BE2C (cell line): ENCODE measurements around the gene ADAMTS2.
A peak's percentile ranks its signal among the peaks of the same experiment; 100 is the strongest.

ENCODE experiments used
- DNase-seq: peaks from one replicate; pipeline ENCODE4 v3.0.0-alpha.2; 2020
- H3K27me3 ChIP-seq: fragments of 250-450 bp; sonication (Bioruptor Pico); 2 replicates; pipeline ENCODE4 v1.5.1; 2020; ENCODE audit warnings: mild to moderate bottlenecking
- H3K36me3 ChIP-seq: fragments of 250-450 bp; sonication (Bioruptor Pico); 2 replicates; pipeline ENCODE4 v1.5.1; 2020; ENCODE audit warnings: mild to moderate bottlenecking
- H3K4me1 ChIP-seq: fragments of 250-450 bp; sonication (Bioruptor Pico); 2 replicates; pipeline ENCODE4 v1.5.1; 2020
- H3K4me3 ChIP-seq: 2 replicates; pipeline ENCODE4 v1.5.1; 2011; ENCODE audit warnings: low read depth, low read length
- H3K9me3 ChIP-seq: fragments of 250-450 bp; sonication (Bioruptor Pico); 2 replicates; pipeline ENCODE4 v1.5.1; 2020
- TF ChIP-seq, protein P1 (sequence below): IDR thresholded peaks from 2 replicates; pipeline ENCODE4 v1.5.1; 2012; ENCODE audit warnings: mild to moderate bottlenecking, low read depth, low read length

ADAMTS2 gene

DNA sequence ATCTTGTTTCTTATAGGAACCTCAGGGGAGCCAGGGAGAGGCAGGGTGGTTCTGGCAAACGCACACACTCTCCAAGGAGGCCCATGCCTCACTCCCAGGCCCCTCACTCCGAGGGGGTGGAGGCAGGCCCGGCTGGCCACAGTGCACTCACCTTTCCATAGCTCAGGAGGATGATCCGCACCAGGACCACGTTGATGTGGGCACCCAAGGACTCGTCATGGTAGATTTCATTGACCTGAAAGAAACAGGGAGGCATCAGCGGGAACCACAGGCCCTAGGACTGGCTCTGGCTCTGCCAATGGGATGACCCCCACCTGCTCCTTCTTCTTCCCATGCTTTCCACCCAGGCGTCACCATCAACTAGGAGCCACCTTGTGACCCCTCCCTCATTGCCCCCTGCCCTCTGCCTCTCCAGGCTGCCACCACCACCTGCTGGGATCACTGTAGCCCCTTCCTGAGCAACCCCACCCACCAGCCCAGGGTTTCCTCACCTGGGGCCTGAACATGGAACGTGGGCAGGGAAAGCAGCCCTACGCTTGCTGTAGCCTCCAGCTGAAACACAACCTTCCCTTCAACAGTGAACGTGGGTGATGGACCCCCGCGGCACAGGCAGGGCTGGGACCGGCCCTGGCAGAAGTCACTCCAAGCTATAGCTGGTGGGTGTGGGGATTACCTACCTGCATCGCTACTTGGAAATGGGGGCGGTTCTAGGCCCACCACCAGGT lies 164.2 kb downstream of the ADAMTS2 start:
- no peaks in the 10 kb centered on the region for H3K4me1 ChIP-seq
- no peaks in the 10 kb centered on the region for H3K36me3 ChIP-seq
- TF ChIP-seq, protein P1, sequence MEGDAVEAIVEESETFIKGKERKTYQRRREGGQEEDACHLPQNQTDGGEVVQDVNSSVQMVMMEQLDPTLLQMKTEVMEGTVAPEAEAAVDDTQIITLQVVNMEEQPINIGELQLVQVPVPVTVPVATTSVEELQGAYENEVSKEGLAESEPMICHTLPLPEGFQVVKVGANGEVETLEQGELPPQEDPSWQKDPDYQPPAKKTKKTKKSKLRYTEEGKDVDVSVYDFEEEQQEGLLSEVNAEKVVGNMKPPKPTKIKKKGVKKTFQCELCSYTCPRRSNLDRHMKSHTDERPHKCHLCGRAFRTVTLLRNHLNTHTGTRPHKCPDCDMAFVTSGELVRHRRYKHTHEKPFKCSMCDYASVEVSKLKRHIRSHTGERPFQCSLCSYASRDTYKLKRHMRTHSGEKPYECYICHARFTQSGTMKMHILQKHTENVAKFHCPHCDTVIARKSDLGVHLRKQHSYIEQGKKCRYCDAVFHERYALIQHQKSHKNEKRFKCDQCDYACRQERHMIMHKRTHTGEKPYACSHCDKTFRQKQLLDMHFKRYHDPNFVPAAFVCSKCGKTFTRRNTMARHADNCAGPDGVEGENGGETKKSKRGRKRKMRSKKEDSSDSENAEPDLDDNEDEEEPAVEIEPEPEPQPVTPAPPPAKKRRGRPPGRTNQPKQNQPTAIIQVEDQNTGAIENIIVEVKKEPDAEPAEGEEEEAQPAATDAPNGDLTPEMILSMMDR: no peak
- no peak for DNase-seq
- no peaks in the 10 kb centered on the region for H3K27me3 ChIP-seq
- no peak overlapping the region for H3K4me3 ChIP-seq
- H3K9me3 ChIP-seq: no peaks in the 10 kb centered on the region

DNA sequence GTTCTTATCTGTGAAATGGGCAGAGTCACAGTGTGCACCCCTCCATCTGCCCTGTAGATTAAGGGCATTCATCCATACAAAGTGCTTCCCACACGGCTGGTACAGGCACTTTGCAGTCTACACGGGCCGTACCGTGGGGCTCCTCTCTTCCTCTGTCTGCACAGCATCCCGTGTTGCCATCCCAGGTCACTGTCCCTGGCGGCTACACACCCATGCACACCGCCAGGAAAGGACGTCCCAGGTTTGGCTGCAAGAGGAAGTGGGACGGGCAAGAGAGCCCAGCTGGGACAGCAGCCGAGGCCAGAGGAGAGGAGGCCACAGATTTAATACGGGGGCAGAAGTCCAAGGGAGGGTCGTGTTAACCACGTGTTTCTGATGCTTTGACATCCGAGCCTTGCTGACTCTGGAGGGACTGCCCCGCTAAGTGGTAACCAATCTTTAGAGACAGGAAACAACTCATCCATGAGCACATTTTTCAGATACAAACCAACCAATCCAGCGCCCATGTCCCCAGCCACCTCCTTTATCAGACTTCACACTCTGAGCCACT lies 165.1 kb downstream of the ADAMTS2 start:
- TF ChIP-seq, protein P1: no peak
- Histone ChIP-seq H3K9me3 (no peaks in the 10 kb centered on the region), H3K27me3 (no peaks in the 10 kb centered on the region), H3K36me3 (no peaks in the 10 kb centered on the region), H3K4me3 (no peak overlapping the region), H3K4me1 (no peaks in the 10 kb centered on the region)
- no peak for DNase-seq

DNA sequence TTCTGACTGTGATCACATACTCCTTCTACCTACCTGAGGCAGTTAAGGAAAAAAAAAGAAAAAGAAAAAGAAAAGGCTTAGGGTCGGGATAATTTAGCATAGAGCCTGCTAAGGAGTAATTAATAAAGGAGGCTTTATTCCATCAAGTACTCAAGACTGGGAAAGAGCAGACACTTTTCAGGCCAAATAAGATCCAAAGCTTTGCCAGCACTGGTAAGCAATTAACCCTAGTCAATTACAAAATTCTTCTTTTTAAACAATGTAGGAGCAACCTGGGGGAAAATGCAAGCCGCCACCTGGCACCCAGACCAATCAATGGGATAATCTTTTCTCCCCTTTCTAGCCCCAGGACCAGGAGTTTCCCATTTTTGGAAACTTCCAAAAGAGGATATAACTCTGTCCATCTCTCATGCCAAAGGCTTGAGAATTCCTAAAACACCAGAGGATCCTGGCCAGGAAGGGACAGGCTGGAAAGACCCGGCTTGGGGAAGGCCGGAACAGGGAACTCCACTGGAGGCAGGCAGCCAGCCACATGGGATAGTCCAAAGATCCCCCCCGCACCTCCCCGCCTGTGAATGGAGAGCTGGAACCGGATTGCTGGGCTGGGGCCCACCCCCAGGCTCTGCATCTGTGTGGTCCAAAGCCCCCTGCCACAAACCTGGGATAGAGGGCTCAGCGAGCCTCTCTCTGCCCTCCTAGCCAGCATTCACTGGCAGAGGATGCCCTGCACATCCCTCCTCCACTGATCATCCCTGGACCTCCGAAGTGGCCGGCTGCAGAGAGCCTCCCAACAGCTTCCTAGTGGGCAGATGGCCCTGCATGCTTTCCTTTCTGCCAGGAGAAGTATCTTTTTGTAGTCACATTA lies 167.3 kb downstream of the ADAMTS2 start:
- TF ChIP-seq, protein P1: no peak
- DNase-seq: peak; percentile 4
- Histone ChIP-seq H3K4me1 (no peaks in the 10 kb centered on the region), H3K36me3 (no peaks in the 10 kb centered on the region), H3K27me3 (no peaks in the 10 kb centered on the region), H3K9me3 (no peaks in the 10 kb centered on the region), H3K4me3 (no peak overlapping the region)

DNA sequence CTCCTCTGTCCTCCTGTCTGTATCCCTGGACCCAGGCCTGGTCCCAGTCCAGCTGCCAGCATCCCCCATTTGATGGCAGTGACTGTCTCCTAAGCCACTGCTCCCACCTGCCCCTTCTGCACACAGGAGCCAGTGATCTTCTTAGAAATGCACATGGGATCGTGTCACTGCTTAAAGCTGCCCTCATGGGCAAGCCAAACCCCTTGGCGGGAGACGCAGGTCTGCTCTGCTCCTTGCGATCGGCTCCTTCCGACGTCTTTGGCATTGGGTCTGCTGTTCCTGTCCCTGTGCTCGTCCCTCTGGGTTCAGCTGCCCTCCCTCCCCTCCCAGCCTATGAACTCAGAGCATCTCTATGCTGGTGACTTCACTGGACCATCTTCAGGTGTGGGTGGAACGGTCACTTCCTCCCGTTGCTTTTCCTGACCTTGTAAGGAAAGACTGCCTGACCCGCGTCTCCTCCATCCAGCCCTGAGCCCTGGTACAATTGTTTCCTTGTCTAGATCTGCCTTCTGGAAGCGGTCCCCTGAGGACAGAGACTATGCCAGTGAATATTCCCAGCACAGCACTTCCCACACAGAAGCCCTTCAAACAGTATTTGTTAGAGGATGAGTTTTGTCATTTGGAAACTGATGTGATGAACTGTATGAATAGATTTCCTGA lies 168.6 kb downstream of the ADAMTS2 start:
- no peaks in the 10 kb centered on the region for H3K27me3 ChIP-seq
- no peak for DNase-seq
- no peaks in the 10 kb centered on the region for H3K9me3 ChIP-seq
- H3K4me3 ChIP-seq: no peak overlapping the region
- no peaks in the 10 kb centered on the region for H3K4me1 ChIP-seq
- TF ChIP-seq, protein P1: no peak
- H3K36me3 ChIP-seq: no peaks in the 10 kb centered on the region

DNA sequence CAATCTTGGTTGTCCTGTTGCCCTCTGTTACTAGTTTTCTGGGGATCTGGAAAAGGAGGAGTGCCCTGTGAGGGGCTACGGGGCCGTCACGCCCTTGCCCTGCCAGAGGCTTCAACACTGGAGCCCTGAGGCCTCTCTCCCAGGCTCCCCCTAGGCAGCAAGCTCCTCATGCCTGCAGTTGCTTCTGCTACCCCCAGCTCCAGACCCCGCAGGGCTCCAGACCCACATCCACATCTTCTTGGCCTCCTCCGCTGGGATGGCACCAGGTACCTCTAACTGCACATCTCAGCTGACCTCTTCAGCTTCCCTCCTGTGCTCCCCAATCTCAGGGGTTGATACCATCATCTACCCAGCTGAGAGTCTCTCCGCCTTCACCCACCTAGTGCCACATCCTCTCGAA lies 169.1 kb downstream of the ADAMTS2 start:
- no peaks in the 10 kb centered on the region for H3K36me3 ChIP-seq
- DNase-seq: no peak
- TF ChIP-seq, protein P1: no peak
- H3K9me3 ChIP-seq: no peaks in the 10 kb centered on the region
- H3K27me3 ChIP-seq: no peaks in the 10 kb centered on the region
- no peaks in the 10 kb centered on the region for H3K4me1 ChIP-seq
- no peak overlapping the region for H3K4me3 ChIP-seq
